Left hindlimb (tissue), 1 donor: ENCODE results near the gene RIBC2.
"Not testable (repeated sequence)": the region's sequence is repeated elsewhere in the genome, so short reads cannot be mapped to it uniquely, and the experiment has no call there.

Source experiments
- DNase-seq: peaks from one replicate; pipeline ENCODE4 v3.0.0-alpha.2; 2018

RIBC2 gene

DNA sequence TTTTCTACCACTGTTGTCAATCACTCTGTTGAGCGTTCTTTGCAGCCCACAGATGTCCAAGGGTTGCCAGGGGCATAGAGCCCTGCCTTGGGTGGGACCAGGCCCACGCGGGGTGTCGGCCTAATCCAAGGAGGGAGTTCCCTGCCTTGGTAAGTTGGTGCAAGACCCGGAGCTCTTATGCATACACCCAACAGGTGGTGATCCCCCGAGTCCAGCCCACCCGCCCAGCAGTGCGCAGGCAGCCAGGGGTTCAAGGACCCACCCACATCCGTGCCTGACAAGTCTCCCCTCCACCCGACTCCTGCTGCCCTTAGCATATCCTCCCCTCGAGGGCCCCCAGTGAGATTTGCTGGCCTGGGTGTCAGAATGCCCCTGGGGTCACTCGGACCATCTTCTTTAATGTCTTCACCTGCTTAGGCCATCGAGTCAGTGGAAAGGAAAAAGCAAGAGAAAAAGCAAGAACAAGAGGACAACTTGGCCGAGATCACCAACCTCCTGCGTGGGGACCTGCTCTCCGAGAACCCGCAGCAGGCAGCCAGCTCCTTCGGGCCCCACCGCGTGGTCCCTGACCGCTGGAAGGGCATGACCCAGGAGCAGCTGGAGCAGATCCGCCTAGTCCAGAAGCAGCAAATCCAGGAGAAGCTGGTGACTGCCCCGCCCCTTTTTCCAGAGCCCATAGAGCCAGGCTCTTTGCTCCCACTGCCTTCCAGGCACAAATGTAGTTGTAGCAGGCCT, 12.2 kb downstream of the RIBC2 start:
- no peak for DNase-seq

DNA sequence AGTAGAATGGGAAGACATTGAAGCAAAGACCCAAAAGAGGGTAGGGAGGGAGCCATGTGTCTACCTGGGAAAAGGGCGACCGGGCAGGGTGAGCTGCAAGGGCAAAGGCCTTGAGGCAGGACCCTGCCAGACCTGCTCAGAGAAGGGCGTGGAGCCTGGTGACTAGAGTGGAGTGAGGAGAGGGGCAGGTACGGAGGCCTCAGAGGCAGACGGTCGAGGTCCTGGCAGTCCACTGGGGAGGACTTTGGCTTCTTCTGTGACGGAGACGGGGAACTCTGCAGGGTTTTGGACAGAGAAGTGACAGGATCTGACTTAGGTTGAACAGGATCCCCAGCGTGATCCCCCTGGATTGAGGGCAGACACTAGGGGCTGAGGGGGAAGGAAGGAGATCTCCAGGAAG, 12.9 kb downstream of the RIBC2 start:
- DNase-seq: no peak

DNA sequence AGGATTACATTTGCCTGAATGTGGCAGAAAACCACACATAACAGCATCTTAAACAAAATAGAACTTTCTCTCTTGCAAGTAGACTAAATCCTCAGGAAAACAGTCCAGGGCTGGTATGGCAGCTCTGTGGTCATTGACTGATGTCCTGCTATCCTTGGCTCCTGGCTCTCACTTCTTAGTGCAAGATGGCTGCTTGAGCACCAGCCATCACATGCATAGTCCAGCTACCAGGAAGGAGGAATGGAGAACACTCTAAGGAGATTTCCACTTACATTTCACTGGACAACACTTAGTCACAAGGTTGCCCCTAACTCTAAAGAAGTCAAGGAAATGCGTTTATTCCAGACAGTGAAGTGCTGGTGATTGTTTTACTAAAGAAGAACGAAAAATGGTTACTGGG, 13.6 kb downstream of the RIBC2 start:
- DNase-seq: no peak

DNA sequence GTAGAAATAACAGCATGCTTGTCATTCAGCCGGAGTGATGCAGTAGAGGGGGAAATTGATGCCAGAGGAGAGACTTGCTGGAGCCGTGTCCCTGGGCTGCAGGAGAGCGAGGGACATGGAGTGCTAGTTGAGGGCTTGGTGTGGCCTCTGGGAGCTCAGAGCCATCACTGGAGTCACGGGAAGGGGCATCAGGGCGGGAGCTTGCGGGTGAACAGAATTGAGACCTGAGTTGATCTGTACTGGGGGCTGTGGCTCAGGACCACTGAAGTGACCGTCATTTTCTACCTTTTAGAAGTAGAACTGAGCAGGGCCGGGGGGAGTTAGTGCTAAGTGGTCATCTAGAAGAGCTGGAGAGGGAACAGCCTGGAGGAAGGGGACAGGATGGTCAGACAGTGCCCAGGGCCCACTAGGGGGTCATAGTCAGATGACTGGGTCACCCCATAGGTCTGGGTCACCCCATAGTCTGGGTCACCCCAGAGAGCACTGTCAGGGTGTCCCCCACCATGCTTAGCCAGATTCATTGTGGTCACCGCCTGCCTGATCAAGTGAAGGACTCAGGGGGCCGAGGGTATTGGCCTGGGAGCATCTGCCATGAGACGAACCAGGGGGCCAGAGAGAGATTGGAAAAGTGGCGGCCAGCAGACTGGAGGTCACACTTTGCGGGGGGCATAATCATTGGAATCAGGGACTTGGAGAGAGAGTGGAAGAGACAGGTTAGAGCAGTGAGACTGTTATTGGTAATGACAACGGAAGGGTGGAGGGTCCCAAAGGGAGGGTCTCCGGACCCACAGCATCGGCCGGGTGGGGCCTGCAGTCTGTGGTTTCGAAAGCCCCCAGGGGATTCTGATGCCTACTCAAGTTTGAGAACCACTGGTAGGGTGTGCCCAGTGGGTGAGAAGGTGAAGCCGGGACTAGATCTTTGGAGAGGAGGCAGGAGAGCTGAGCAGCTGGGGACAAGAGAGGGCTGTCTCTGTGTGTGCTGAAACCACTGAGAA, 15.2 kb downstream of the RIBC2 start:
- DNase-seq: no peak

DNA sequence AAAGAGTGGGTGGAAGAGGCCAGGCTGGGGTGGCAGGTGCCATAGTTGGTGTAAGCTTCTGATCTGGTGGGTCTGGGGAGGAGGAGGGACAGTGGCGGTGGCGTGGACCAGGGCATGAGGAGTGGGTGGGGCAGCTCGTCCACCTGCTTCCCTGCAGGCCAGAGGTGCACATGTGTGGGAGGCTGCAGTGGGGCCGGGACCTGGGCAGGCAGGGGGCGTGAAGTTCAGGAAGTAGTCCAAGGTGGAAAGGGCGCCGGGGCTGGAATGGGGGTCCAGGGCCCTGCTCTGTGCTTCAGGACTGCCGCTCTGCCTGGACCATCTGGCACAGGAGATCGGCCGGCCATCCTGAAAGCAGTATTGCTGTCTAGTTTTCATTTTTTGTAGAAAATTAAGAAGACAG, 15.9 kb downstream of the RIBC2 start:
- DNase-seq: no peak

DNA sequence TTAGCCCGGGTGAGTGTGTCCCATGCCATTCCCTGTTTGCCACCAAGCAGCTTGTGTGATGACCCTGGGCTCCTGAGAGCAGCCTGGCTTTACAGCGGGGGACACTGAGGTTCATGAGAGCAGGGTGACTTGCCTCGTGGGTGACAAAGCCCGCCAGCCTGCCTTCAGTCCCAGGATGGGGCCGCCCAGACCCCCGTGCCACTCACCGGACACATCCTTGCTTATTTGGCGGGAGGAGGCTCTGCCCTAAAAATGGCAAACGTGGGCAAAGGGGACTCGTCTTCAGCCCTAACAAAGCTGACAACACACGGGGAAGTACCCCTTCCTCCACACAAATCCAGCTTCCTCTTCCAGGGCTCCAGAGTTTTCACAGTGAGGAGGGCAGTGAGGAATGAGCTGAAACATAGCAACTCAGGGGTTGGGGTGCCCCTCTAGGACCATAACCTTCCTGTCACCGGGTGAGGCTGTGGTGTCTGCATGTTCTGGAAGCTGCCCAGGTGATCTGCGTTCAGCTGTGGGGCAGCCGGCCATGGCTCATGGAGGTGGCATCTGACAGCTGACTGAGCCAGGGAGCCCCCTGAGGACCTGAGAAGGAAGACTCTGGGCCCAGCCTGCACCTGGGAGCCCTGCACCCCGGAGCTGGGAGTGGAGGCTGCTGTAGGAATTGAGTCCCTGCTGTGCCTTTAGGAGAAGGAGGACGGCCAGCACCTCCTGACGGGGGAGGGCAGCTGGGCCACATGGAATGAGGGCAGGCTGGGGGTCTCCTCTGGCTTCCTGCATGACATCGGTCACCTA, 16.7 kb downstream of the RIBC2 start:
- no peak for DNase-seq

DNA sequence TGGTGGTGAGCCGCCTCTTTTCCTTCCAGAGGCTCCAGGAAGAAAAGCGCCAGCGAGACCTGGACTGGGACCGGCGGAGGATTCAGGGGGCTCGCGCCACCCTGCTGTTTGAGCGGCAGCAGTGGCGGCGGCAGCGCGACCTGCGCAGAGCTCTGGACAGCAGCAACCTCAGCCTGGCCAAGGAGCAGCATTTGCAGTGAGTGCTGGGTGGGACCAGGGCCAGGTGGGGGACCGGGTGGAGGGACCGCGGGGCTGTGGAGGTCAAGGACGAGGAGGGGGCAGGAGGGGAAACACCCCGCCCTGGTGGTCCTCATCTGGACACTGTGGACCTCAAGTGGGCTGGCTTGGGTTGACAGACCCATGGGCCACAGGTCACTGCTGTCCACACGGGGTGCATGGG, 17.4 kb downstream of the RIBC2 start:
- no peak for DNase-seq

DNA sequence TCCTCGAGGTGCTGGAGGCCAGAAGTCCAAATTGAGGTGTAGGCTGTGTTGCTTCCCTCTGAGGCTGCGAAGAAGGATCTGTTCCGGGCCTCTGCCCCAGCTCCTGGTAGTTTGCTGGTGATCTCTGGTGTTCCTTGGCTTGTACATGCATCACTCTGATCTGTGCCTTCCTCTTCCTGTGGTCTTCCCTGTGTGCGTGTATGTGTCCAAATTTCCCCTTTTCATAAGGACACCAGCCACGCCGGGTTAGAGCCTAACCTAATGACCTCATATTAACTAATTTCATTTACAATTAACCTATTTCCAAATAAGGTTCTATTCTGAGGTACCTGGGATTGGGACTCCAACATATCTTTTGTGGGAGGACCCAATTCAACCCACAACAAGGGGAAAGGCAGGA, 21.5 kb downstream of the RIBC2 start:
- DNase-seq: no peak

DNA sequence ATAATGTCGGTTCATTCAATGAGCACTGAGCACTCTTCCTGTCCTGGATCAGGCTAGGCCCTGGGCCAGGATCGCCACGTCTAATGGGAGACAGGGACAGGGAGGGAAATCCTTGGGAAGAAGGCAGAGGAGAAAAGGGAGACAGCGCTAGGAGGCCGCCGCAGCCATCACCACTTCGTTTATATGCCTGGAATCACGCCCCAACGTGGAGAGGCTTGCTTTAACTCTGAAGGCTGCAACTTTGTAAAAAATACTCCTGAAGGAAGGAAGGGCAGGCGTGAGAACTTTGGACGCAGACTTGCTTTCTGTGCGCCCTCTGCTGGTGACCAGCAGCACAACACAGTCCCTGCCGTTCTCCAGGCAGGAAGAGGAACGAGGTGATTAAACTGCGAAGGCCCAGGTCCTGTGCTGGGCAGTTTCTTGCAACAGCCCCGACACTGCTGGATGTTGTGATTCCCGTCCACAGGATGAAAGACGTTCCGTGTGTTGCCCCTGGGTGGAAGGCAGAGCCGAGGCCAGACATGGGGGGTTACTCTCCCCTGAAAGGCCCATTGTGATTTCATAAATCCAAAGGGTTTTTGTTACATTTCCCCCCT, 22.1 kb downstream of the RIBC2 start:
- peak; percentile 90 for DNase-seq

DNA sequence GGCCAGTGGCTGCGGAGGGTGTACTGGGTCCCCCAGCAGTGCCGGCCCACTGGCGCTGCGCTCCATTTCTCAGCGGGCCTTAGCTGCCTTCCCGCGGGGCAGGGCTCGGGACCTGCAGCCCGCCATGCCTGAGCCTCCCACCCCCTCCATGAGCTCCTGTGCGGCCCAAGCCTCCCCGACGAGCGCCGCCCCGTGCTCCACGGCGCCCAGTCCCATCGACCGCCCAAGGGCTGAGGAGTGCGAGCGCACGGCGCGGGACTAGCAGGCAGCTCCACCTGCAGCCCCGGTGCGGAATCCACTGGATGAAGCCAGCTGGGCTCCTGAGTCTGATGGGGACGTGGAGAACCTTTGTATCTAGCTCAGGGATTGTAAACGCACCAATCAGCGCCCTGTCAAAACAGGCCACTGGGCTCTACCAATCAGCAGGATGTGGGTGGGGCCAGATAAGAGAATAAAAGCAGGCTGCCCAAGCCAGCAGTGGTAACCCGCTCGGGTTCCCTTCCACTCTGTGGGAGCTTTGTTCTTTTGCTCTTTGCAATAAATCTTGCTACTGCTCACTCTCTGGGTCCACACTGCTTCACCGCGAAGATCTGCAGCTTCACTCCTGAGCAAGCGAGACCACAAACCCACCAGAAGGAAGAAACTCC, 23.5 kb downstream of the RIBC2 start:
- DNase-seq: peak; percentile 14

DNA sequence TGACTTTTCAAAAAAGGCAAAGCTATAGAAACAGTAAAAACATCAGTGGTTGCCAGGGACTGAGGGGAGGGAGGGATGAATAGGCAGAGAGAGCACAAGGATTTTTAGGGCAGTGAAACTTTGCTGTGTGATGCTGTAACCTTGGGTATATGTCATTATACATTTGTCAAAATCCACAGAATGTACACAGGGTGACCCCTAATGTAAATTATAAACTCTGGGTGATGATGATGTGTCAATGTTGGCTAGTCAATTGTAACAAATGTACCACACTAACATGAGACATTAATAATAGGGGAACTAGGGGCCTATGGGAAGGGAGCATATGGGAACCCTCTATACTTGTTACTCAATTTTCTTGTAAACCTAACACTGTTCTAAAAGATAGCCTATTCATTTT, 24.8 kb downstream of the RIBC2 start:
- DNase-seq: peak; percentile 18

DNA sequence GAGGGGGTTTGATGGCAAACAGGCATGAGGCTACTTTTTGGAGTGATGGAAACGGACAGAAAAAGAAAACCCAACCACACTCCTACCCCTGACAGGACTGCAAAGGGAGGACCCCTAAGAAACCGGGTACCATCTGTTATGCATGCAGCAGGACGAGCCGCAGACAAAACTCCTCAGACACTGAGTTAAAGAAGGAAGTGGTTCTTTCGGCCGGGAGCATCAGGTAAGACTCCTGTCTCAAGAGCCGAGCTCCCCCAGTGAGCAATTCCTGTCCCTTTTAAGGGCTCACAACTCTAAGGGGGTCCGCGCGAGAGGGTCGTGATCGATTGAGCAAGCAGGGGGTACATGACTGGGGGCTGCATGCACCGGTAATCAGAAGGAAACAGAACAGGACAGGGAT, 27.2 kb downstream of the RIBC2 start:
- DNase-seq: not testable (repeated sequence)

DNA sequence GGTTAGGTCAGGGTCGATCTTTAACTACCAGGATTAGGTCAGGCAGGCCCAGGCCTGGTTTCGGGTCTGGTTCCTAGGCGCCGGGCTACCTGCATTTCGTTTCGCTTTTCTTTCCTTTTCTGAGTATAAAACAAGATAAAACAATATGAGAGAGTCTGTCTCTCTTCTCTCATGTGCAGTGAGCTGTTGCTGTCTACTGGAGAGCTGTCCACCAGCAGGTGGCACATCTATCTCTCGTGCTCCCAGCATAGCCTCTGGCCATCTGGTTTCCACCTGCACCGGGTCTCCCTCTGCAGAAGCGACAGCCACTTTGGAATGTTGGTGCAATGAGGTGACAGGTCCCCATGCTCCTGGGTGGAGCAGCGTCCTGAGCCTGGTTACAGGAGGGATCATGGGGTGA, 27.6 kb downstream of the RIBC2 start:
- no peak for DNase-seq

DNA sequence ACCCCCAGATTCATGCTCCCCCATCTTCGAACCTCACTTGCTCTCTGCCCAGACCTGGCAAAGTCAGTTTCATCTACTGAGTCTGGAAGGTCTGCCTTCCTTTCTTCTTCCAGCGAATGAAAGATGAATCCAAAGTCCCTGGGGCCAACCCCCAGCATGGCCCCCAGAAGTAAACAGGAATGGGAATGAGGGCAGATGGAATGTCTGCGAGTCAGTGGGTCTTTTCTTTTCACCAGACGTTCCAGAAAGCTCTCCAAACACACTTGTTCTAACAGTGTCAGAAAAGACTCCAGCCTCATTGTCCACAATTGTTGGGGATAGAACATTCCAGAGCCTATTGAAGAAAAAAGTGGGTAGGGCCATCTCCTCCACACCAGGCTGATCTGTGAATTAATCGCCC, 28.6 kb downstream of the RIBC2 start:
- DNase-seq: no peak

DNA sequence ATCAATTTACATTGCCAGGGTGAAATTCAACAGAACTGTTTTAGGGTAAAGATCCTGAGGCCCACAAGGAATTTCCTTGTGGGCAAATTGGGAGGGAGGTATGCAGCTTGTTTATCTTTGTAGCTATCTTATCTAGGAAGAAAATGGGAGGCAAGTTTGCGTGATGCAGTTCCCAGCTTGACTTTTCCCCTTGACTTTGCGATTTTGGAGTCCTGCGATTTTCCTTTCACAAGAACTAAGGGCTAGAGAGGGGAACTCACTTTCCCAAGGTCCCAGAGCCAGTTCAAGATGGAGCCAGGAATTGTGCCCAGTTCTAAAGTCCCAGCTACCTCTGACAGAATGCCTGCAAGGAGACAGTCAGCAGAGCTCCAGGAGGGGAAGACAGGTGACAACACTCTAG, 30.7 kb downstream of the RIBC2 start:
- DNase-seq: no peak

DNA sequence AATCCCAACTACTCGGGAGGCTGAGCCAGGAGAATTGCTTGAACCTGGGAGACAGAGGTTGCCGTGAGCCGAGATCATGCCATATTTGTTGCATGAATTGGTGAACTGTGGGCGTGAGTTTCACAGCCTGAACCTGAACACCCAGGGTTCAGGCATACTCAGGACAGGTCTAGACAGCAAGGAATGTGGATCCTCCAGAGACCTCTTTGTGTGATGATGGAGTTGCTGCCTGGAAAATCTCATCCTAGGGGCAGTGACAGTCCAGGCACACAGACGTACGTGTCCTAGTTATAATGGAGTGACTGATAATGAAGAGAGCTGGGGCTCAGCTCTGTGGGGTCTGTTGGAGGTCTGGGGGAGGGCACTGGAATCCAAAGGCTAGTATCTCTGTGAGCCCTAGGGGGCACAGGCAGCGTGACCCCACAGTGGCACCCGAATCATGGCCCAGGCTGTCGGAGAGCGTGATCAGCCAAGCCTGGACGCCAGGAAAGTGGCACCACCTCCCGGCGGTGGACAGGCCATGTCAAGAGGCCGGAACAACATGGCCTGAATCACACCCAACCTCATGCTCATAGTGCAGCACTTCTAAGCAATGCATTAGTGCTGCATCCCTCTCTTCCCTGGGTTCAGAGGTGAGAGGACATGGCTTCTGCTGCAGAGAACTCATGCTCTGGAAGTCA, 31.7 kb downstream of the RIBC2 start:
- DNase-seq: peak; percentile 13

DNA sequence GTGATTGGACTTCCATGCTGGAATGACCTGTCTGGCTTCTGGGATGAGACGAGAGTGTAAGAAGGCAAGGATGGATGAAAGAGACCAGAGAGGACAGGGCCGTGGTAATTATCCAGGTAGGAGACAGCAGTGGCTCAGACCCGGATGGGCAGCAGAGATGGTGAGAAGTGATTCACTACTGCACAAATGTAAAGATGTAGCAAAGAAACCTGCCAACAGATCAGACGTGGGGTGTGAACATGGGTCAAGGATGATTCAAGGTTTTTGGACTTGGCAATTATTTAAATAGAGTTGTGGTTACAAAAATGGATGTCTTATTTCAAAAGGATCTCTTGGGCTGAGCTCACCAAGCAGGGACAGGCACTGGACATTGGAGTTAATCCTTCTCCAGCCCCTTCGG, 32.7 kb downstream of the RIBC2 start:
- DNase-seq: peak; percentile 3

DNA sequence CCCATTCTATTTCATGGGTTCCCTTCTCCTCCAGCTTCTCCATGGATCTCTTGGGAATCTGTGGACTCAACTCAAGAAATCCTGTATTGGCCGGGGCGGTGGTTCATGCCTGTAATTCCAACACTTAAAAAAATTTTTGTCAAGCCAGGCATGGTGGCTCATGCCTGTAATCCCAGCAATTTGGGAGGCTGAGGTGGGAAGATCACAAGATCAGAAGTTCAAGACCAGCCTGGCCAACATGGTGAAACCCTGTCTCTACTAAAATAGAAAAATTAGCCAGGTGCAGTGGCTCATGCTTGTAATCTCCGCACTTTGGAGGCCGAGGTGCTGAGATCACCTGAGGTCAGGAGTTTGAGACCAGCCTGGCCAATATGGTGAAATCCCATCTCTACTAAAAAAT, 34.1 kb downstream of the RIBC2 start:
- DNase-seq: not testable (repeated sequence)

DNA sequence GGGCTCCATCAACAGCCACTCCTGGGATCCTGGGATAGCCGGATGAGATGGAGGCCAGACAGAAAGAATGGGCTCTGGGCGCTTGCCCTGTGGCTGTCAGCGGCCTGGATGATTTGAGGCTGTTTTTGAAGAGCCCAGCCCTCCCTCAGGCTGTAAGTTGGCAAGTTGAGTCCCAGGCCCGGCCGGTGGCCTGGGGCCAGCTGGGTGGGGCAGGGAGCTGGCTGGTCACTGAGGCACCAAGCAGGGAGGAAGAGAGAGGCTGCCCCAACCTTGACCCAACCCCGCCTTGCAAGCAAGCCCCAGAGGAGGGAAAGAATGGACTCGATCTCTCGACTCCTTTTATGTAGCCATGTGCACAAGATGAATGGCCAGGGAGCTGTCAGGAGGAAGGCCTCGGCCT, 34.9 kb downstream of the RIBC2 start:
- DNase-seq: peak; percentile 84

DNA sequence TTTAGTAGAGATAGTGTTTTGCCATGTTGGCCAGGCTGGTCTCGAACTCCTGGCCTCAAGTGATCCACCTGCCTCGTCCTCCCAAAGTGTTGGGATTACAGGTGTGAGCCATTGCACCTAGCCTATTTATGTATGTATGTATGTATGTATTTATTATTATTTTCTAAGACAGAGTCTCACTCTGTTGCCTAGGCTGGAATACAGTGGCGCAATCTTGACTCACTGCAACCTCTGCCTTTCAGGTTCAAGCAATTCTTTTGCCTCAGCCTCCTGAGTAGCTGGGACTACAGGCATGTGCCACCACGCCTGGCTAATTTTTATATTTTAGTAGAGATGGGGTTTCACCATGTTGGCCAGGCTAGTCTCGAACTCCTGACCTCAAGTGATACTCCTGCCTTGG, 35.9 kb downstream of the RIBC2 start:
- not testable (repeated sequence) for DNase-seq

DNA sequence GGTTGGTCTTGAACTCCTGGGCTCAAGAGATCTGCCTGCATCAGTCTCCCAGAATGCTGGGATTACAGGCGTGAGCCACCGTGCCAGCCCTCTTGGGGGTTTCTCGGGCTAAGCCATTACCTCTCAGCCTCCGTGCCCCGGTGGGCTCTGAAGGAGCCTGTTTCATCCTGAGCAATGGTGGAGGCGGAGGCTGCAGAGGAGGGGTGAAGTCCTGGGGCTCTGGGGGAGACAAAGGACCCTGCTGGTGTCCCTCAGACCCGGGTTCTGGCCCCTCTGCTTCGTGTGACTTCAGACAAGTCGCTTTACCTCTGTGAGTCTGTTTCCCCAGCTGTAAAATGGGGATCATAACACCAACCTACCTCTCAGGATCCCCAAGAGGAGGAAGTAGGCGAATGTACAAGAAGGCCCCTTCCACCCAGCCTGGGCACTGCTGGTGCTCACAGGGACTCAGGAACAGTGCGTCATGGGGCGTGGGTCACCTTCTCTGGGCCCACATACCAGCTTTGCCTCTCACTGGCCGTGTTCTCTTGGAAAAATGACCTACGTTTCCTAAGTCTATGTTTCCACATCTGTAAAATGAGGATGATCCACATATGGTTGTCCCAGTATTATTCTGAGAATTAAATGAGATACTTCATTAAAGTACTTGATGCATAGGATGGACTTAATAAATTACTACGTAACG, 36.8 kb downstream of the RIBC2 start:
- DNase-seq: no peak
